Loucy (cell line): ENCODE results near the gene UCK2.
A peak's percentile ranks its signal among the peaks of the same experiment; 100 is the strongest.

Source experiments
- H2AFZ ChIP-seq: fragments of 200-600 bp; sonication (generic); 2 replicates; pipeline ENCODE4 v1.6.0; 2016; ENCODE audit warnings: antibody characterized with exemption, mild to moderate bottlenecking, low read length, moderate library complexity
- H3F3A ChIP-seq: fragments of 200-600 bp; 2 replicates; pipeline ENCODE4 v1.6.0; 2016; ENCODE audit warnings: antibody characterized with exemption, low read depth, mild to moderate bottlenecking
- H3K27me3 ChIP-seq: fragments of 200-600 bp; sonication (generic); 2 replicates; pipeline ENCODE4 v1.6.1; 2014; ENCODE audit warnings: low read length, mild to moderate bottlenecking; ENCODE audit not compliant: insufficient read depth, poor library complexity, severe bottlenecking
- H3K36me3 ChIP-seq: fragments of 200-600 bp; sonication (generic); 2 replicates; pipeline ENCODE4 v1.6.1; 2016; ENCODE audit warnings: low read length; ENCODE audit not compliant: insufficient read depth
- H3K4me1 ChIP-seq: fragments of 200-600 bp; sonication (generic); 2 replicates; pipeline ENCODE4 v1.5.1; 2014; ENCODE audit warnings: low read length, mild to moderate bottlenecking; ENCODE audit not compliant: insufficient read depth, poor library complexity, severe bottlenecking
- H3K4me2 ChIP-seq: fragments of 200-600 bp; sonication (generic); 2 replicates; pipeline ENCODE4 v1.6.0; 2014; ENCODE audit warnings: antibody characterized with exemption, low read length, low read depth, mild to moderate bottlenecking; ENCODE audit not compliant: poor library complexity, severe bottlenecking
- H3K4me3 ChIP-seq: fragments of 200-600 bp; sonication (generic); 2 replicates; pipeline ENCODE4 v1.5.1; 2014; ENCODE audit warnings: low read length, mild to moderate bottlenecking, mixed read lengths; ENCODE audit not compliant: poor library complexity, severe bottlenecking
- H3K79me2 ChIP-seq: fragments of 200-600 bp; sonication (generic); 2 replicates; pipeline ENCODE4 v1.6.1; 2014; ENCODE audit warnings: low read length; ENCODE audit not compliant: insufficient read depth
- H3K9ac ChIP-seq: fragments of 200-600 bp; sonication (generic); 2 replicates; pipeline ENCODE4 v1.6.0; 2014; ENCODE audit warnings: mild to moderate bottlenecking, low read depth, low read length, moderate library complexity; ENCODE audit not compliant: poor library complexity, severe bottlenecking
- H3K9me2 ChIP-seq: fragments of 200-600 bp; sonication (generic); replicated peaks from 2 replicates; pipeline ENCODE4 v1.6.1; 2016; ENCODE audit warnings: low read depth, low read length, mixed read lengths
- H3K9me3 ChIP-seq: fragments of 200-600 bp; sonication (generic); 2 replicates; pipeline ENCODE4 v1.6.1; 2014; ENCODE audit warnings: mild to moderate bottlenecking, antibody characterized with exemption, low read length, low read depth; ENCODE audit not compliant: insufficient read depth
- H4K20me1 ChIP-seq: fragments of 200-600 bp; sonication (generic); 2 replicates; pipeline ENCODE4 v1.6.0; 2014; ENCODE audit warnings: antibody characterized with exemption, low read length, mild to moderate bottlenecking; ENCODE audit not compliant: insufficient read depth, poor library complexity, severe bottlenecking
- CTCF ChIP-seq: fragments of 200-600 bp; sonication (generic); conservative IDR thresholded peaks from 2 replicates; pipeline ENCODE4 v1.5.1; 2014; ENCODE audit warnings: mild to moderate bottlenecking, antibody characterized with exemption, low read length
- EZH2phosphoT487 ChIP-seq: fragments of 200-600 bp; IDR thresholded peaks from 2 replicates; pipeline ENCODE4 v1.6.1; 2018; ENCODE audit warnings: antibody characterized with exemption, mild to moderate bottlenecking, moderate library complexity, borderline replicate concordance

UCK2 gene

GRCh38 chr1:165841582-165842017 is 14.2 kb downstream of the UCK2 start:
- Histone ChIP-seq H3K36me3 (peaks cover 13% of the 10 kb centered on the region; the same call in 1 of the 2 replicates), H3K27me3 (no peaks in the 10 kb centered on the region), H3K4me3 (no peak overlapping the region), H2AFZ (no peak overlapping the region), H3F3A (peaks cover 3% of the 10 kb centered on the region; the same call in 1 of the 2 replicates), H3K9me3 (no peaks in the 10 kb centered on the region), H3K4me1 (peaks cover 90% of the 10 kb centered on the region), H3K9ac (no peak overlapping the region), H4K20me1 (peaks cover 95% of the 10 kb centered on the region), H3K4me2 (peak overlapping the region; percentile 70), H3K79me2 (peaks cover 100% of the 10 kb centered on the region), H3K9me2 (no peaks in the 10 kb centered on the region)
- TF ChIP-seq EZH2phosphoT487: no peak
- no peak for TF ChIP-seq CTCF

GRCh38 chr1:165842023-165842670 is 14.7 kb downstream of the UCK2 start:
- peaks cover 100% of the 10 kb centered on the region for H3K79me2 ChIP-seq
- H3K9me2 ChIP-seq: no peaks in the 10 kb centered on the region
- H2AFZ ChIP-seq: no peak overlapping the region
- no peak overlapping the region for H3K9ac ChIP-seq
- peaks cover 95% of the 10 kb centered on the region for H4K20me1 ChIP-seq
- H3K36me3 ChIP-seq: peaks cover 8% of the 10 kb centered on the region; the same call in 1 of the 2 replicates
- no peaks in the 10 kb centered on the region for H3K9me3 ChIP-seq
- H3K27me3 ChIP-seq: no peaks in the 10 kb centered on the region
- peaks cover 89% of the 10 kb centered on the region for H3K4me1 ChIP-seq
- peak overlapping the region; percentile 25 for H3K4me3 ChIP-seq
- TF ChIP-seq EZH2phosphoT487 (no peak), CTCF (no peak)
- H3F3A ChIP-seq: peaks cover 3% of the 10 kb centered on the region; the same call in 1 of the 2 replicates
- H3K4me2 ChIP-seq: peak overlapping the region; percentile 70

- peaks cover 91% of the 10 kb centered on the region for H3K4me1 ChIP-seq
- no peaks in the 10 kb centered on the region for H3K9me2 ChIP-seq
- H3K9me3 ChIP-seq: no peaks in the 10 kb centered on the region
- H3K27me3 ChIP-seq: no peaks in the 10 kb centered on the region
- H3K4me2 ChIP-seq: peak overlapping the region; percentile 70
- peaks cover 100% of the 10 kb centered on the region for H3K79me2 ChIP-seq
- H3K36me3 ChIP-seq: 0 out of 2 replicates have a peak, but pooled peaks cover 7% of the 10 kb centered on the region
- peaks cover 3% of the 10 kb centered on the region; the same call in 1 of the 2 replicates for H3F3A ChIP-seq
- no peak overlapping the region for H3K9ac ChIP-seq
- peak overlapping the region; percentile 25 for H3K4me3 ChIP-seq
- H4K20me1 ChIP-seq: peaks cover 95% of the 10 kb centered on the region
- H2AFZ ChIP-seq: no peak overlapping the region
- TF ChIP-seq EZH2phosphoT487 (no peak), CTCF (no peak)
Measured at GRCh38 chr1:165842671-165843129, 15.3 kb downstream of the UCK2 start.
